ENCODE measurements around the gene CCR5.
"Not testable (repeated sequence)": the region's sequence is repeated elsewhere in the genome, so short reads cannot be mapped to it uniquely, and the experiment has no call there.

DNA sequence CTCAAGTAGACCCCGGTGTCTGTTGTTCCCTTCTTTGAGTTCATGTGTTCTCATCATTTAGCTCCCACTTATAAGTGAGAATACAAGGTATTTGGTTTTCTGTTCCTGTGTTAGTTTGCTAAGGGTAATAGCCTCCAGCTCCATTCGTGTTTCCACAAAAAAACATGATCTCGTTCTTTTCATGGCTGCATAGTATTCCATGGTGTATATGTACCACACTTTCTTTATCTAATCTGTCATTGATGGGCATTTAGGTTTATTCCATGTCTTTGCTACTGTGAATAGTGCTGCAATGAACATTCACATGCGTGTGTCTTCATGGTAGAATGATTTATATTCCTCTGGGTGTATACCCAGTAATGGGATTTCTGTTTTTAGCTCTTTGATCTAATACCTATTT, 32.2 kb downstream of the CCR5 start:
- TF ChIP-seq, protein P1, sequence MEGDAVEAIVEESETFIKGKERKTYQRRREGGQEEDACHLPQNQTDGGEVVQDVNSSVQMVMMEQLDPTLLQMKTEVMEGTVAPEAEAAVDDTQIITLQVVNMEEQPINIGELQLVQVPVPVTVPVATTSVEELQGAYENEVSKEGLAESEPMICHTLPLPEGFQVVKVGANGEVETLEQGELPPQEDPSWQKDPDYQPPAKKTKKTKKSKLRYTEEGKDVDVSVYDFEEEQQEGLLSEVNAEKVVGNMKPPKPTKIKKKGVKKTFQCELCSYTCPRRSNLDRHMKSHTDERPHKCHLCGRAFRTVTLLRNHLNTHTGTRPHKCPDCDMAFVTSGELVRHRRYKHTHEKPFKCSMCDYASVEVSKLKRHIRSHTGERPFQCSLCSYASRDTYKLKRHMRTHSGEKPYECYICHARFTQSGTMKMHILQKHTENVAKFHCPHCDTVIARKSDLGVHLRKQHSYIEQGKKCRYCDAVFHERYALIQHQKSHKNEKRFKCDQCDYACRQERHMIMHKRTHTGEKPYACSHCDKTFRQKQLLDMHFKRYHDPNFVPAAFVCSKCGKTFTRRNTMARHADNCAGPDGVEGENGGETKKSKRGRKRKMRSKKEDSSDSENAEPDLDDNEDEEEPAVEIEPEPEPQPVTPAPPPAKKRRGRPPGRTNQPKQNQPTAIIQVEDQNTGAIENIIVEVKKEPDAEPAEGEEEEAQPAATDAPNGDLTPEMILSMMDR (conservative IDR thresholded peaks at IDR 0.05) = not testable (repeated sequence)
- TF ChIP-seq ZFX (IDR thresholded peaks at IDR 0.05) = not testable (repeated sequence)
